Mesendoderm (in vitro differentiated cells): ENCODE data around the gene FAM9C.
"Not testable (repeated sequence)": the region's sequence is repeated elsewhere in the genome, so short reads cannot be mapped to it uniquely, and the experiment has no call there.

Experiments
- DNase-seq: peaks from one replicate; pipeline ENCODE4 v3.0.0; 2013
- H2AK5ac ChIP-seq: 2 replicates; pipeline ENCODE4 v1.6.1; 2013; ENCODE audit warnings: low read length, inconsistent platforms
- H2BK120ac ChIP-seq: 2 replicates; pipeline ENCODE4 v1.6.1; 2013; ENCODE audit warnings: low read depth, mild to moderate bottlenecking, low read length, moderate library complexity, mixed read lengths
- H2BK15ac ChIP-seq: replicated peaks from 2 replicates; pipeline ENCODE4 v1.6.1; 2013; ENCODE audit warnings: low read depth, mild to moderate bottlenecking, moderate library complexity
- H2BK5ac ChIP-seq: 2 replicates; pipeline ENCODE4 v1.6.1; 2013; ENCODE audit warnings: low read length, inconsistent platforms
- H3K18ac ChIP-seq: 2 replicates; pipeline ENCODE4 v1.6.1; 2013; ENCODE audit warnings: mild to moderate bottlenecking, low read length, mixed read lengths
- H3K23ac ChIP-seq: one replicate; pipeline ENCODE4 v1.6.1; 2013; ENCODE audit warnings: low read length
- H3K27ac ChIP-seq: 2 replicates; pipeline ENCODE4 v1.5.1; 2013; ENCODE audit warnings: low read depth, mild to moderate bottlenecking, inconsistent platforms, low read length, moderate library complexity
- H3K27me3 ChIP-seq: 2 replicates; pipeline ENCODE4 v1.6.1; 2013; ENCODE audit warnings: low read length, control low read depth, mild to moderate bottlenecking, inconsistent platforms; ENCODE audit not compliant: insufficient read depth, poor library complexity
- H3K36me3 ChIP-seq: 2 replicates; pipeline ENCODE4 v1.6.1; 2013; ENCODE audit warnings: low read length, inconsistent platforms; ENCODE audit not compliant: control insufficient read depth, insufficient read depth
- H3K4ac ChIP-seq: one replicate; pipeline ENCODE4 v1.6.1; 2013; ENCODE audit warnings: low read depth, mild to moderate bottlenecking, low read length, moderate library complexity
- H3K4me1 ChIP-seq: 2 replicates; pipeline ENCODE4 v1.6.1; 2013; ENCODE audit warnings: low read depth, low read length, inconsistent platforms; ENCODE audit not compliant: control insufficient read depth
- H3K4me2 ChIP-seq: 2 replicates; pipeline ENCODE4 v1.6.1; 2013; ENCODE audit warnings: low read length
- H3K4me3 ChIP-seq: 2 replicates; pipeline ENCODE4 v1.5.1; 2013; ENCODE audit warnings: mild to moderate bottlenecking, low read length
- H3K56ac ChIP-seq: one replicate; pipeline ENCODE4 v1.6.1; 2013; ENCODE audit warnings: low read length
- H3K79me1 ChIP-seq: 2 replicates; pipeline ENCODE4 v1.6.1; 2013; ENCODE audit warnings: low read length, inconsistent platforms
- H3K79me2 ChIP-seq: 2 replicates; pipeline ENCODE4 v1.6.1; 2013; ENCODE audit warnings: mild to moderate bottlenecking, low read length; ENCODE audit not compliant: control insufficient read depth, insufficient read depth
- H3K9ac ChIP-seq: 2 replicates; pipeline ENCODE4 v1.6.1; 2013; ENCODE audit warnings: low read length, inconsistent platforms
- H4K5ac ChIP-seq: one replicate; pipeline ENCODE4 v1.6.1; 2013; ENCODE audit warnings: low read length
- H4K8ac ChIP-seq: one replicate; pipeline ENCODE4 v1.6.1; 2013; ENCODE audit warnings: low read depth, mild to moderate bottlenecking, control low read depth, low read length, moderate library complexity
- WGBS: extraction: QIAGEN DNeasy Blood & Tissue Kit; methylation state at CpG from one replicate; pipeline ENCODE4 v1.1.7; 2013; ENCODE audit warnings: low lambda C conversion rate, missing lambda C conversion rate; ENCODE audit not compliant: insufficient coverage; ENCODE audit errors: extremely low coverage; 5-methylcytosine and 5-hydroxymethylcytosine counted together

FAM9C gene

DNA sequence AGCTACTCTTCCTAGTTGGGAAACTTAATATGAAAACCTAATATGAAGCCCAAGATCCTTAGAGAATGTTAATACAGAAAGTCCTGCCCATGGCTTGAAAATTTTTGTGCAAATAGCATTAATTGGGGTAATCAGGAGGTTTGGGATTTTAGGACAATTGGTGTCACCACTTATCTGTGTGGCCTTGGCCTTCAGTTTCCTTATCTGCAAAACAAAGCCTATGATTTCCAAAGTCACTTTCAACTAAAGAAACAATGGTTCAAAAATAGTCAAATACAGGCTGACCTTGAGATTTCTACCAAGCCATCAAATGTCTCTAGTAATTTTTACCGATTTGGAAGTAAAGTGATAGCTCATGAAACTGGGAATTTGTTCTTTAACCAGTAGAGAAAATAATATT lies 40.2 kb upstream of the FAM9C start:
- no peaks in the 10 kb centered on the region for H3K27me3 ChIP-seq
- H3K4me1 ChIP-seq = no peaks in the 10 kb centered on the region
- no peaks in the 10 kb centered on the region for H3K79me2 ChIP-seq
- WGBS = no CpG with 5 or more reads among the region's 1 CpG
- no peaks in the 10 kb centered on the region for H3K36me3 ChIP-seq
- H3K4me3 ChIP-seq = no peak overlapping the region
- H3K18ac ChIP-seq = no peak overlapping the region
- no peak overlapping the region for H3K23ac ChIP-seq
- no peaks in the 10 kb centered on the region for H3K79me1 ChIP-seq
- H3K4me2 ChIP-seq = no peak overlapping the region
- H3K27ac ChIP-seq = no peak overlapping the region
- no peak overlapping the region for H2BK120ac ChIP-seq
- no peak overlapping the region for H3K9ac ChIP-seq
- no peak overlapping the region for H3K4ac ChIP-seq
- H3K56ac ChIP-seq = no peak overlapping the region
- no peak overlapping the region for H2BK15ac ChIP-seq
- no peak overlapping the region for H2AK5ac ChIP-seq
- H2BK5ac ChIP-seq = no peak overlapping the region
- peak; percentile 21 for DNase-seq
- H4K8ac ChIP-seq = no peak overlapping the region
- H4K5ac ChIP-seq = no peak overlapping the region

DNA sequence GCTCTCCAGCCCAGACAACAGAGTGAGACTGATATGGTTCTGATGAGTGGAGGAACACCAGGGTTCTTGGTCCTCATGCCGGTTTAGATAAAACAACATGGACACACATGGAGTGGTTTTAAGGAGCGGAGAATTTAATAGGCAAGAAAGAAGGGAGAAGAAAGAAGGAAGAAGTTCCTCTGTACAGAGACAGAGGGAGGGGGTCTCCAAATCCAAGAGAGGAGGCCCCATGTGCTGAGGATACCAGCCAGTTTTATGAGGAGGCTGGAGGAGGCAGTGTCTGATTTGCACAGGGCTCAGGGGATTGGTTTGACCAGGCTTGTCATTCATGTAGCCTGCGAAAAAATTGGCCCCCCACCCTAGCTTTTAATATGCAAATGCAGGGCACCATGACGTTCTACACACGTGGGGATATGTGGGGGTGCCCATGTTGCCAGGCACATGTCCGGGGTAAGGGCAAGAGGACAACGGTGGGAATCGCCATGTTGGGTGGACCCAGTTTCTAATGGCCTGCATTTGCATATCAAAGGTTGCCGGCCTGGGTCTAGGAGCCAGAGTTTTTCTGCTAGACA lies 39.4 kb upstream of the FAM9C start:
- not testable (repeated sequence) for H3K4me3 ChIP-seq, H3K36me3 ChIP-seq, H3K56ac ChIP-seq, H4K5ac ChIP-seq, H3K4me1 ChIP-seq, H4K8ac ChIP-seq, H3K9ac ChIP-seq, H2BK120ac ChIP-seq, H3K4me2 ChIP-seq, H2AK5ac ChIP-seq, H2BK15ac ChIP-seq, H3K18ac ChIP-seq, H2BK5ac ChIP-seq, H3K23ac ChIP-seq, H3K4ac ChIP-seq, H3K27me3 ChIP-seq, H3K79me2 ChIP-seq, H3K27ac ChIP-seq, H3K79me1 ChIP-seq, DNase-seq
- no CpG with 5 or more reads among the region's 9 CpGs for WGBS

DNA sequence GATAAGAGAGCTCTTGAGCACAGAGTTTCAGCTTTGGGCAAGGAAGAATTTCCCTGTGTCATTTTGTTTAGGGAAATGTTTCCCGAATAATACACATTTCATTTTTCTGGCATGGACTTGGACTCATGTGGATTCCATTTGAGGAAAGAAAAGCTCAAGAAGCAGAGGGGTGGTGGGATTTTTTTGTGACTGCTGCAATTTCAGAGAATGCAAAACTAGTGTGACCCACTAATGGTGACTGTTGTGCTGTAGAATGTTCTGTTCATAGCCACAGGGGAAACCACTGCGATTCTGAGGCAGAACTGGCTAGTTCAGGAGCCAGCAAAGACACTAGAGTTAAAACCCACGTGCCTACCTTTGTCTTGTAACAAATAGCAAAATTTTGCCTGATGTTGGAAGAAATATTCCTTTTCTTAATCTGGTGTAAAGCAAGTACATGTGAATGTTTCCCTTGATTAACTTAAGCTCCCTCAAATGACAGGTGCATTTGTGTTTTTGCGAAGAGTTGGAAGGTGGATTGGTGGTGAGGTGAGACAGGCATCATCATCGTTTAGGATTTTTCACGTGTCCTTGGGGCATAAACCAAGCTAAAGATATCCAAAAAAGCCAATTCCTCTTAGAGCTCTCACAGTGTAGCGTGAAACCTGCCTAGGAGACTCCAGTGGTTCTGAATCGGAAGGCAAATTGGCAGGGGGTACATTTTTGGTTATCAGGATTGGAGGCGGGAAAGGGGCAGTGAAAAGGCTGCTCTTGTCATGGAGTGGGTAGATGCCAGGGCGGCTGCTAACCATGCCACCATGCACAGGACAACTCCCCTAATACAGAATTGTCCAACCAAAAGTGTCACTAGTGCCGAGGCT lies 38.0 kb upstream of the FAM9C start:
- Histone ChIP-seq H4K8ac (no peak overlapping the region), H3K4ac (no peak overlapping the region), H3K79me1 (no peaks in the 10 kb centered on the region), H4K5ac (no peak overlapping the region), H2BK15ac (no peak overlapping the region), H2AK5ac (no peak overlapping the region), H3K23ac (no peak overlapping the region), H3K9ac (no peak overlapping the region), H3K4me2 (no peak overlapping the region), H2BK120ac (no peak overlapping the region), H3K18ac (no peak overlapping the region), H3K56ac (no peak overlapping the region), H3K79me2 (no peaks in the 10 kb centered on the region), H3K4me3 (no peak overlapping the region), H3K27ac (no peak overlapping the region), H3K27me3 (no peaks in the 10 kb centered on the region), H3K4me1 (no peaks in the 10 kb centered on the region), H2BK5ac (no peak overlapping the region), H3K36me3 (no peaks in the 10 kb centered on the region)
- no CpG with 5 or more reads among the region's 11 CpGs for WGBS
- no peak for DNase-seq

DNA sequence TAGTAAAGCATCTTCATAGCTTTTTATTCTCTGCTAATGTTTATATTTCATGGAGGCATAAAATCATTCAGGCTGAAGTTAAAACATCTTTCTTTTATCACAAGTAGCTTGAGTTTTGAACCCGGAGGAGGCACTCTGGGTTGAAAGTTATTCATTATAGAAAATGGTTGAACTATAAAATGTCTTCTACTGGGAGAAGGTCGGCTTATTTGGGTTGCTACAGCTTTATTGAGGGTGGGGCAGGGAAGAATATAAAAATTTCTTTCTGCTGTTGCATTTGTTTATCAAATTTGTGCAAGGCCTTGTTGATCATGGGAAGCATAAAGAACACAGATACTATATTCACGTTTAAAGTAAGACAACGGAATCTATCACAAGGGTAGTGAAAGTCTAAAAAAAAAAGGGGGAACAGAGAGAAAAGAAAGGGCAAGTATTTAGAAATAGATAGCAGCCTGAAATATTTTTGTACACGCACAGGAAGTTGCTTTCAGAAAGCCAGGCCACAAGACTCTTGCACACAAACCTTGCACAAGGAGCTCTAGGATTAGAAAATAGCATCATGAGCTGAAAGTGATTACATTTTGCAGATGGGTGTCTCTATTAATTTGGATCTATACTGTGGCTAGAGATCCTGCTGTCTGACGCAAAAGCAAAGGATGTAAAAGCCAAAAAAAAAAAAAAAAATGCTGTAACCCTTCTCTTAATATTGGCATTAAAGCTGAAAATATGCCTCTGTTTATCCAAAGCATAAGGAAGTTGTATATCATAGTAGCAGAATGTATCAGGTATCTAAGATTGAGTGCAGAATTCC lies 37.2 kb upstream of the FAM9C start:
- no peak for DNase-seq
- no CpG with 5 or more reads among the region's 6 CpGs for WGBS
- Histone ChIP-seq H3K9ac (no peak overlapping the region), H3K18ac (no peak overlapping the region), H4K8ac (no peak overlapping the region), H3K56ac (no peak overlapping the region), H3K79me2 (no peaks in the 10 kb centered on the region), H3K4me2 (no peak overlapping the region), H2AK5ac (no peak overlapping the region), H3K79me1 (no peaks in the 10 kb centered on the region), H2BK5ac (no peak overlapping the region), H3K23ac (no peak overlapping the region), H4K5ac (no peak overlapping the region), H3K27ac (no peak overlapping the region), H2BK120ac (no peak overlapping the region), H3K36me3 (no peaks in the 10 kb centered on the region), H2BK15ac (no peak overlapping the region), H3K4me3 (no peak overlapping the region), H3K4me1 (no peaks in the 10 kb centered on the region), H3K4ac (no peak overlapping the region), H3K27me3 (no peaks in the 10 kb centered on the region)

DNA sequence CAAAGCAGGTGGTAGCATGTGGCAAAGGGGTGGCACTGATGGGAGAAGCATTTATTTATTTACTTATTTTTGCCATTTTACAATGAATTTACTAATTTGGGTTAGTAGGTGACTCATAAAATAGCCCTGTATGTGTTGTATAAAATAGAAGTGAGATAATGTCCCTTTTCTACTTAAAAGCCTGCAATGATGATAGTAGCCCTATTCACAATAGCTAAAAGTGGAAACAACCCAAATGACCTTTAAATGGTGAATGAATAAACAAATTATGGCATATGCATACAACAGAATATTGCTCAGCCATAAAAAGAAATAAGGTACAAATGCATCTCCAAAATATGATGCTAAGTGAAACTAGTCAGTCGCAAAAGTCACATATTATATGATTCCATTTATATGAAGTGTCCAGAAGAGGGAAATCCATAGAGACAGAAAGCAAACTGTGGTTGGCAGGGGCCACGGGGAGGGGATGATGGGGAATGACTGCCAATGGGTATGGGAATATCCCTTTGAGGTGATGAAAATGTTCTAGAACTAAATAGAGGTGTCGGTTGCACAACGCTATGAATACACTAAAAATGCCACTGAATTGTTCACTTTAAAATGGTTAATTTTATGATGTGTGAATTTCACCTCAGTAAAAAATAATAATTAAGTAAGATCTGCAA lies 35.8 kb upstream of the FAM9C start:
- H3K4me3 ChIP-seq = no peak overlapping the region
- no peak overlapping the region for H3K18ac ChIP-seq
- H3K36me3 ChIP-seq = no peaks in the 10 kb centered on the region
- no CpG with 5 or more reads among the region's 4 CpGs for WGBS
- no peak overlapping the region for H2BK120ac ChIP-seq
- no peak overlapping the region for H2AK5ac ChIP-seq
- no peak overlapping the region for H3K23ac ChIP-seq
- no peak overlapping the region for H3K4ac ChIP-seq
- no peak overlapping the region for H2BK5ac ChIP-seq
- no peak overlapping the region for H3K56ac ChIP-seq
- H4K5ac ChIP-seq = no peak overlapping the region
- H3K79me1 ChIP-seq = no peaks in the 10 kb centered on the region
- H4K8ac ChIP-seq = no peak overlapping the region
- H3K4me1 ChIP-seq = no peaks in the 10 kb centered on the region
- no peak overlapping the region for H2BK15ac ChIP-seq
- no peaks in the 10 kb centered on the region for H3K27me3 ChIP-seq
- no peaks in the 10 kb centered on the region for H3K79me2 ChIP-seq
- H3K4me2 ChIP-seq = no peak overlapping the region
- no peak overlapping the region for H3K9ac ChIP-seq
- no peak overlapping the region for H3K27ac ChIP-seq
- no peak for DNase-seq
